H9 (cell line): ENCODE measurements around the gene ENPP1. TPM values are rescaled to one million over a fixed set of nuclear protein-coding genes. Genes with fewer than 3 reads are reported as not detected.

ENCODE experiments used
- DNase-seq: peaks from one replicate; pipeline ENCODE4 v3.0.0-alpha.2; 2017
- H2AFZ ChIP-seq: one replicate; pipeline ENCODE4 v1.6.1; 2013; ENCODE audit warnings: mild to moderate bottlenecking, low read length, control low read depth, moderate library complexity
- H2AK5ac ChIP-seq: 2 replicates; pipeline ENCODE4 v1.6.1; 2013; ENCODE audit warnings: low read length, control low read depth, mixed read lengths; ENCODE audit not compliant: insufficient read length
- H2BK120ac ChIP-seq: one replicate; pipeline ENCODE4 v1.6.1; 2013; ENCODE audit warnings: low read depth, mild to moderate bottlenecking, low read length, control low read depth, inconsistent platforms; ENCODE audit not compliant: poor library complexity, severe bottlenecking
- H2BK12ac ChIP-seq: 2 replicates; pipeline ENCODE4 v1.6.1; 2013; ENCODE audit warnings: low read length, control low read depth, mixed read lengths, low read depth; ENCODE audit not compliant: insufficient read length
- H2BK15ac ChIP-seq: 2 replicates; pipeline ENCODE4 v1.6.1; 2013; ENCODE audit warnings: low read depth, low read length, control low read depth
- H2BK20ac ChIP-seq: one replicate; pipeline ENCODE4 v1.6.1; 2013; ENCODE audit warnings: low read depth, mild to moderate bottlenecking, low read length, control low read depth, inconsistent platforms; ENCODE audit not compliant: poor library complexity, severe bottlenecking
- H2BK5ac ChIP-seq: 2 replicates; pipeline ENCODE4 v1.6.1; 2013; ENCODE audit warnings: low read length, control low read depth, mixed read lengths; ENCODE audit not compliant: insufficient read length
- H3K14ac ChIP-seq: 2 replicates; pipeline ENCODE4 v1.6.1; 2013; ENCODE audit warnings: low read length, control low read depth; ENCODE audit not compliant: insufficient read depth
- H3K18ac ChIP-seq: 2 replicates; pipeline ENCODE4 v1.6.1; 2013; ENCODE audit warnings: low read depth, mild to moderate bottlenecking, mixed read lengths, low read length, control low read depth; ENCODE audit not compliant: insufficient read length
- H3K23ac ChIP-seq: 2 replicates; pipeline ENCODE4 v1.6.1; 2013; ENCODE audit warnings: low read length, control low read depth, mixed read lengths, low read depth; ENCODE audit not compliant: insufficient read length
- H3K23me2 ChIP-seq: 2 replicates; pipeline ENCODE4 v1.6.1; 2013; ENCODE audit warnings: low read depth, mild to moderate bottlenecking, mixed read lengths, low read length, control low read depth; ENCODE audit not compliant: insufficient read length, poor library complexity, severe bottlenecking
- H3K27ac ChIP-seq: 2 replicates; pipeline ENCODE4 v1.5.1; 2013; ENCODE audit warnings: low read length, control low read depth, mixed read lengths, low read depth; ENCODE audit not compliant: insufficient read length
- H3K27me3 ChIP-seq: 2 replicates; pipeline ENCODE4 v1.6.1; 2013; ENCODE audit warnings: low read length, control low read depth, inconsistent platforms; ENCODE audit not compliant: insufficient read depth
- H3K4ac ChIP-seq: 2 replicates; pipeline ENCODE4 v1.6.1; 2013; ENCODE audit warnings: low read depth, mild to moderate bottlenecking, control low read depth, inconsistent platforms, low read length, moderate library complexity
- H3K4me1 ChIP-seq: 2 replicates; pipeline ENCODE4 v1.6.1; 2013; ENCODE audit warnings: low read length, control low read depth, inconsistent platforms; ENCODE audit not compliant: insufficient read depth
- H3K4me2 ChIP-seq: 2 replicates; pipeline ENCODE4 v1.6.1; 2013; ENCODE audit warnings: low read length, control low read depth, mixed read lengths; ENCODE audit not compliant: insufficient read length, insufficient read depth
- H3K56ac ChIP-seq: 2 replicates; pipeline ENCODE4 v1.6.1; 2013; ENCODE audit warnings: low read depth, mild to moderate bottlenecking, mixed read lengths, low read length, control low read depth; ENCODE audit not compliant: insufficient read length
- H3K79me1 ChIP-seq: 2 replicates; pipeline ENCODE4 v1.6.1; 2013; ENCODE audit warnings: low read depth, mild to moderate bottlenecking, moderate library complexity, low read length, control low read depth, inconsistent platforms; ENCODE audit not compliant: insufficient read depth, poor library complexity, severe bottlenecking
- H3K79me2 ChIP-seq: 2 replicates; pipeline ENCODE4 v1.6.1; 2013; ENCODE audit warnings: low read length, control low read depth, inconsistent platforms; ENCODE audit not compliant: insufficient read depth
- H3K9ac ChIP-seq: 2 replicates; pipeline ENCODE4 v1.6.1; 2013; ENCODE audit warnings: low read length, control low read depth, mixed read lengths; ENCODE audit not compliant: insufficient read length; ENCODE audit errors: extremely low read depth
- H3K9me3 ChIP-seq: one replicate; pipeline ENCODE4 v1.6.1; 2013; ENCODE audit warnings: low read depth, low read length, inconsistent platforms; ENCODE audit not compliant: control insufficient read depth
- H3T11ph ChIP-seq: one replicate; pipeline ENCODE4 v1.6.1; 2013; ENCODE audit warnings: mild to moderate bottlenecking, low read length, control low read depth, inconsistent platforms
- H4K20me1 ChIP-seq: one replicate; pipeline ENCODE4 v1.6.1; 2013; ENCODE audit not compliant: control insufficient read depth, insufficient read length, insufficient read depth
- H4K5ac ChIP-seq: 2 replicates; pipeline ENCODE4 v1.6.1; 2013; ENCODE audit warnings: low read depth, mild to moderate bottlenecking, mixed read lengths, low read length, control low read depth; ENCODE audit not compliant: insufficient read length
- H4K8ac ChIP-seq: replicated peaks from 2 replicates; pipeline ENCODE4 v1.6.1; 2013; ENCODE audit warnings: low read length, control low read depth, mixed read lengths, low read depth; ENCODE audit not compliant: insufficient read length
- H4K91ac ChIP-seq: 2 replicates; pipeline ENCODE4 v1.6.1; 2013; ENCODE audit warnings: low read depth, mild to moderate bottlenecking, moderate library complexity, mixed read lengths, low read length, control low read depth; ENCODE audit not compliant: insufficient read length
- H3K27ac Mint-ChIP-seq, 3 experiments: 2 replicates in 2 of 3; 3 replicates in 1 of 3; pipeline ENCODE4 v1.8.0; 2020 to 2021; ENCODE audit warnings: mixed read lengths in 3 of 3, mild to moderate bottlenecking in 1 of 3, moderate library complexity in 1 of 3
- H3K27me3 Mint-ChIP-seq: 2 replicates; pipeline ENCODE4 v1.8.0; 2021; ENCODE audit warnings: low read depth, mild to moderate bottlenecking, moderate library complexity, mixed read lengths
- H3K36me3 Mint-ChIP-seq, 3 experiments: 2 replicates in 2 of 3; 3 replicates in 1 of 3; pipeline ENCODE4 v1.8.0; 2020 to 2021; ENCODE audit warnings: low read depth in 3 of 3, mixed read lengths in 3 of 3; ENCODE audit not compliant: insufficient read depth in 1 of 3
- H3K4me1 Mint-ChIP-seq, 2 experiments: 2 replicates each; pipeline ENCODE4 v1.8.0; 2020; ENCODE audit warnings: mixed read lengths in 2 of 2
- H3K4me3 Mint-ChIP-seq, 2 experiments: 2 replicates in 1 of 2; 3 replicates in 1 of 2; pipeline ENCODE4 v1.8.0; 2020 to 2021; ENCODE audit warnings: mild to moderate bottlenecking in 2 of 2, mixed read lengths in 2 of 2, moderate library complexity in 1 of 2
- H3K9me3 Mint-ChIP-seq, 2 experiments: 2 replicates in 1 of 2; 3 replicates in 1 of 2; pipeline ENCODE4 v1.8.0; 2020; ENCODE audit warnings: mild to moderate bottlenecking in 2 of 2, mixed read lengths in 2 of 2, moderate library complexity in 1 of 2
- CTCF ChIP-seq: fragments of 200-600 bp; sonication (generic); conservative IDR thresholded peaks from 3 replicates; pipeline ENCODE4 v1.8.0; 2021; ENCODE audit warnings: antibody characterized with exemption, mild to moderate bottlenecking
- WGBS: extraction: QIAGEN DNeasy Blood & Tissue Kit; methylation state at CpG from one replicate; pipeline ENCODE4 v1.1.7; 2013; ENCODE audit warnings: missing lambda C conversion rate, low lambda C conversion rate, mixed read lengths; ENCODE audit not compliant: insufficient read length; ENCODE audit errors: extremely low coverage; 5-methylcytosine and 5-hydroxymethylcytosine counted together
- total RNA-seq: library from RNA; stranded (reverse); gene quantifications from 2 replicates; pipeline ENCODE4 v1.2.1, GENCODE V29; 2021

Gene ENPP1
- total RNA-seq, 1 experiment from 2014 or later, result 22.5 TPM

GRCh38 chr6:131825946-131826345, 18.1 kb downstream of the ENPP1 start:
- no peak overlapping the region for H3K14ac ChIP-seq
- no peak overlapping the region for H3K18ac ChIP-seq
- no peak overlapping the region for H3K4me2 ChIP-seq
- H3K27me3 ChIP-seq, result no peaks in the 10 kb centered on the region; the same call in 1 of the 2 replicates
- H3K56ac ChIP-seq, result no peak overlapping the region
- no peak for DNase-seq
- no peak overlapping the region for H3K27ac ChIP-seq
- H4K8ac ChIP-seq, result no peak overlapping the region
- no peak overlapping the region for H3K9ac ChIP-seq
- Mint-ChIP-seq H3K4me3 (no peak overlapping the region), H3K4me1 (no peaks in the 10 kb centered on the region), H3K36me3 (peaks cover 0 to 11% (median 9%) of the 10 kb centered on the region in 3 experiments; a peak in 3 of 7 replicates), H3K27me3 (no peaks in the 10 kb centered on the region), H3K9me3 (no peaks in the 10 kb centered on the region), H3K27ac (no peak overlapping the region)
- WGBS, result no CpG with 5 or more reads among the region's 1 CpG
- H3K79me2 ChIP-seq, result no peaks in the 10 kb centered on the region; the same call in 1 of the 2 replicates
- no peak overlapping the region for H2BK5ac ChIP-seq
- no peak overlapping the region for H3K23ac ChIP-seq
- no peak overlapping the region for H2AK5ac ChIP-seq
- H3K23me2 ChIP-seq, result no peaks in the 10 kb centered on the region
- no peak overlapping the region for H2BK120ac ChIP-seq
- no peak for TF ChIP-seq CTCF
- H2BK12ac ChIP-seq, result no peak overlapping the region
- no peak overlapping the region for H2BK20ac ChIP-seq
- H4K20me1 ChIP-seq, result no peaks in the 10 kb centered on the region
- H3K4me1 ChIP-seq, result no peaks in the 10 kb centered on the region
- H2BK15ac ChIP-seq, result no peak overlapping the region
- no peak overlapping the region for H2AFZ ChIP-seq
- H4K91ac ChIP-seq, result no peak overlapping the region
- H3K79me1 ChIP-seq, result no peaks in the 10 kb centered on the region
- H3T11ph ChIP-seq, result no peak overlapping the region
- no peaks in the 10 kb centered on the region for H3K9me3 ChIP-seq
- H3K4ac ChIP-seq, result no peak overlapping the region
- H4K5ac ChIP-seq, result no peak overlapping the region
